NB4 (cell line): ENCODE results near the gene FXR1.

Experiments
- CTCF ChIP-seq: IDR thresholded peaks from one replicate; pipeline ENCODE4 v1.5.1; 2012; ENCODE audit warnings: low read depth, low read length
- POLR2A ChIP-seq: IDR thresholded peaks from 2 replicates; pipeline ENCODE4 v1.6.1; 2011; ENCODE audit warnings: mild to moderate bottlenecking; ENCODE audit not compliant: insufficient read length; ENCODE audit errors: extremely low read depth

DNA sequence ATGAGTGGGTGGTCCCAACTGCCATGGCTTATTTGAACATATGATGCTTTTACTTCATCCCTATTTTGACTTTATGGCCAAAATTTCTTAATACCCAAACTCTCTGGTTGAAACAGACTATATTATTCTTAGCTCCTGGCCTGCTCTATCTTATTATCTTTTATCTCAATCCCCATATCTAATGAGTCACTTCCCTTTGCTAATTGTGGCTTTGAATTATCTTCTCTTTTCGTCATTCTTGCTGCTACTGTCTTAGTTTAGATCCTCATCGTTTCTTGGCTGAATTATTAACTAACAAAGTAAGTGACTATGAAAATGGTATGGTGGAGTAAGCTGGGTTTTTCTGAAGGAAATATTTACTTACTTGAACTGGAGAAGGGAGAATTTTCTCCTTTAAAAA is 105.2 kb downstream of the FXR1 start:
- no peak for TF ChIP-seq CTCF
- TF ChIP-seq POLR2A = no peak
